Body of pancreas (tissue), 4 donors: ENCODE measurements around the gene PCNX1.

Source experiments
- POLR2A ChIP-seq, 3 donors: fragments of 450-650 bp; IDR thresholded peaks; one replicate each; pipeline ENCODE4 v1.6.1; 2016; ENCODE audit warnings: antibody characterized with exemption in 3 of 3, mild to moderate bottlenecking in 2 of 3
- TF ChIP-seq, protein P1 (sequence below), 7 experiments: fragments of 450-650 bp in 4 of 7; fragments of 200-600 bp in 3 of 7; sonication (generic) in 3 of 7; IDR thresholded peaks; one replicate each; pipeline ENCODE4 v1.5.1; 2016 to 2019; ENCODE audit warnings: antibody characterized with exemption in 7 of 7

GRCh38 chr14:71011479-71011878, 104.2 kb downstream of the PCNX1 start:
- TF ChIP-seq, protein P1, sequence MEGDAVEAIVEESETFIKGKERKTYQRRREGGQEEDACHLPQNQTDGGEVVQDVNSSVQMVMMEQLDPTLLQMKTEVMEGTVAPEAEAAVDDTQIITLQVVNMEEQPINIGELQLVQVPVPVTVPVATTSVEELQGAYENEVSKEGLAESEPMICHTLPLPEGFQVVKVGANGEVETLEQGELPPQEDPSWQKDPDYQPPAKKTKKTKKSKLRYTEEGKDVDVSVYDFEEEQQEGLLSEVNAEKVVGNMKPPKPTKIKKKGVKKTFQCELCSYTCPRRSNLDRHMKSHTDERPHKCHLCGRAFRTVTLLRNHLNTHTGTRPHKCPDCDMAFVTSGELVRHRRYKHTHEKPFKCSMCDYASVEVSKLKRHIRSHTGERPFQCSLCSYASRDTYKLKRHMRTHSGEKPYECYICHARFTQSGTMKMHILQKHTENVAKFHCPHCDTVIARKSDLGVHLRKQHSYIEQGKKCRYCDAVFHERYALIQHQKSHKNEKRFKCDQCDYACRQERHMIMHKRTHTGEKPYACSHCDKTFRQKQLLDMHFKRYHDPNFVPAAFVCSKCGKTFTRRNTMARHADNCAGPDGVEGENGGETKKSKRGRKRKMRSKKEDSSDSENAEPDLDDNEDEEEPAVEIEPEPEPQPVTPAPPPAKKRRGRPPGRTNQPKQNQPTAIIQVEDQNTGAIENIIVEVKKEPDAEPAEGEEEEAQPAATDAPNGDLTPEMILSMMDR (IDR thresholded peaks at IDR 0.05), result no peak
- TF ChIP-seq POLR2A (IDR thresholded peaks at IDR 0.05), result no peak
